GM23338 (cell line): ENCODE measurements around the gene DNAJC11.

ENCODE experiments used
- CREB1 ChIP-seq: fragments of 250-450 bp; sonication (Bioruptor Pico); IDR thresholded peaks from 2 replicates; pipeline ENCODE4 v1.5.0; 2020; ENCODE audit warnings: low read depth, mild to moderate bottlenecking, moderate library complexity
- EZH2 ChIP-seq: fragments of 200-600 bp; sonication (generic); IDR thresholded peaks from one replicate; pipeline ENCODE4 v1.8.0; 2017; ENCODE audit warnings: antibody characterized with exemption, mild to moderate bottlenecking, low read depth; ENCODE audit not compliant: unreplicated experiment
- EZH2phosphoT487 ChIP-seq: fragments of 200-600 bp; sonication (generic); IDR thresholded peaks from one replicate; pipeline ENCODE4 v1.8.1; 2018; ENCODE audit warnings: antibody characterized with exemption; ENCODE audit not compliant: unreplicated experiment
- JUNB ChIP-seq: IDR thresholded peaks from one replicate; pipeline ENCODE4 v1.6.1; 2016; ENCODE audit warnings: antibody characterized with exemption; ENCODE audit not compliant: unreplicated experiment
- NANOG ChIP-seq: IDR thresholded peaks from 2 replicates; pipeline ENCODE4 v1.6.1; 2016; ENCODE audit warnings: antibody characterized with exemption, borderline replicate concordance
- POLR2AphosphoS5 ChIP-seq: IDR thresholded peaks from 2 replicates; pipeline ENCODE4 v1.6.1; 2016; ENCODE audit warnings: antibody characterized with exemption, low read depth
- STAT1 ChIP-seq: IDR thresholded peaks from one replicate; pipeline ENCODE4 v1.6.1; 2016; ENCODE audit warnings: antibody characterized with exemption; ENCODE audit not compliant: unreplicated experiment
- ZNF114 ChIP-seq: fragments of 250-450 bp; sonication (Bioruptor Pico); IDR thresholded peaks from 2 replicates; pipeline ENCODE4 v1.5.0; 2020; ENCODE audit warnings: mild to moderate bottlenecking, moderate library complexity
- ZNF331 ChIP-seq: fragments of 250-450 bp; sonication (Bioruptor Pico); IDR thresholded peaks from 2 replicates; pipeline ENCODE4 v1.5.0; 2020; ENCODE audit warnings: low read depth, mild to moderate bottlenecking, moderate library complexity
- ZNF462 ChIP-seq: fragments of 250-450 bp; sonication (Bioruptor Pico); IDR thresholded peaks from 2 replicates; pipeline ENCODE4 v1.5.0; 2020; ENCODE audit warnings: mild to moderate bottlenecking, moderate library complexity
- TF ChIP-seq, protein P1 (sequence below), 2 experiments: fragments of 200-600 bp in 1 of 2; sonication (generic) in 1 of 2; conservative IDR thresholded peaks; 2 replicates each; pipeline versions ENCODE4 v1.5.1 to v1.6.1; 2016 to 2017; ENCODE audit warnings: antibody characterized with exemption in 2 of 2, low read depth in 2 of 2, mild to moderate bottlenecking in 2 of 2, moderate library complexity in 1 of 2
- TF ChIP-seq, protein P2 (sequence below): IDR thresholded peaks from one replicate; pipeline ENCODE4 v1.6.1; 2018; ENCODE audit warnings: antibody characterized with exemption; ENCODE audit not compliant: unreplicated experiment

DNA sequence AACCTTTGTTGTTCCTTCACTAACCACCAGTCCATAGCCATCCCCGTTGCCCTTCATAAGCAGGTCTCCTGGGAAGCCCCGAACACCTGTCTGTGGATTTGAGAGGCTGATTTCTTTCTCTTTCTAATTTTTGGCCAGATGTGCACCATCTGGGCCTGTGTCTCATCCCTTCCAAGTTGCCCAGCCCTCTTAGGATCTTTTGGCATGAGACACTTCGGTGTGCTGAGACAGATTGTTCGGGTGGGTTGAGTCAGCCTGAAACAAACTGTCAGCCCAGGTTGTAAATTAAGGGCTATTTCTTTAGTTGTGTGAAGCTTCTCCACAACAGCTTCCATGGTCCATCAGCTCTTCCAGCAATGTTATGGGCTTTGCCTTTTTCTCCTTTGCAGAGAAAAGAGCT lies 1.4 kb upstream of the DNAJC11 start:
- TF ChIP-seq, protein P1, sequence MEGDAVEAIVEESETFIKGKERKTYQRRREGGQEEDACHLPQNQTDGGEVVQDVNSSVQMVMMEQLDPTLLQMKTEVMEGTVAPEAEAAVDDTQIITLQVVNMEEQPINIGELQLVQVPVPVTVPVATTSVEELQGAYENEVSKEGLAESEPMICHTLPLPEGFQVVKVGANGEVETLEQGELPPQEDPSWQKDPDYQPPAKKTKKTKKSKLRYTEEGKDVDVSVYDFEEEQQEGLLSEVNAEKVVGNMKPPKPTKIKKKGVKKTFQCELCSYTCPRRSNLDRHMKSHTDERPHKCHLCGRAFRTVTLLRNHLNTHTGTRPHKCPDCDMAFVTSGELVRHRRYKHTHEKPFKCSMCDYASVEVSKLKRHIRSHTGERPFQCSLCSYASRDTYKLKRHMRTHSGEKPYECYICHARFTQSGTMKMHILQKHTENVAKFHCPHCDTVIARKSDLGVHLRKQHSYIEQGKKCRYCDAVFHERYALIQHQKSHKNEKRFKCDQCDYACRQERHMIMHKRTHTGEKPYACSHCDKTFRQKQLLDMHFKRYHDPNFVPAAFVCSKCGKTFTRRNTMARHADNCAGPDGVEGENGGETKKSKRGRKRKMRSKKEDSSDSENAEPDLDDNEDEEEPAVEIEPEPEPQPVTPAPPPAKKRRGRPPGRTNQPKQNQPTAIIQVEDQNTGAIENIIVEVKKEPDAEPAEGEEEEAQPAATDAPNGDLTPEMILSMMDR (conservative IDR thresholded peaks at IDR 0.05; ENCODE audit: low read depth in 2 of 2): no peak
- TF ChIP-seq EZH2 (no peak), POLR2AphosphoS5 (no peak), JUNB (no peak), EZH2phosphoT487 (no peak), CREB1 (no peak), NANOG (no peak), ZNF462 (CRISPR knock-in tag) (no peak), ZNF331 (CRISPR knock-in tag) (no peak), ZNF114 (no peak), STAT1 (no peak)
- TF ChIP-seq, protein P2, sequence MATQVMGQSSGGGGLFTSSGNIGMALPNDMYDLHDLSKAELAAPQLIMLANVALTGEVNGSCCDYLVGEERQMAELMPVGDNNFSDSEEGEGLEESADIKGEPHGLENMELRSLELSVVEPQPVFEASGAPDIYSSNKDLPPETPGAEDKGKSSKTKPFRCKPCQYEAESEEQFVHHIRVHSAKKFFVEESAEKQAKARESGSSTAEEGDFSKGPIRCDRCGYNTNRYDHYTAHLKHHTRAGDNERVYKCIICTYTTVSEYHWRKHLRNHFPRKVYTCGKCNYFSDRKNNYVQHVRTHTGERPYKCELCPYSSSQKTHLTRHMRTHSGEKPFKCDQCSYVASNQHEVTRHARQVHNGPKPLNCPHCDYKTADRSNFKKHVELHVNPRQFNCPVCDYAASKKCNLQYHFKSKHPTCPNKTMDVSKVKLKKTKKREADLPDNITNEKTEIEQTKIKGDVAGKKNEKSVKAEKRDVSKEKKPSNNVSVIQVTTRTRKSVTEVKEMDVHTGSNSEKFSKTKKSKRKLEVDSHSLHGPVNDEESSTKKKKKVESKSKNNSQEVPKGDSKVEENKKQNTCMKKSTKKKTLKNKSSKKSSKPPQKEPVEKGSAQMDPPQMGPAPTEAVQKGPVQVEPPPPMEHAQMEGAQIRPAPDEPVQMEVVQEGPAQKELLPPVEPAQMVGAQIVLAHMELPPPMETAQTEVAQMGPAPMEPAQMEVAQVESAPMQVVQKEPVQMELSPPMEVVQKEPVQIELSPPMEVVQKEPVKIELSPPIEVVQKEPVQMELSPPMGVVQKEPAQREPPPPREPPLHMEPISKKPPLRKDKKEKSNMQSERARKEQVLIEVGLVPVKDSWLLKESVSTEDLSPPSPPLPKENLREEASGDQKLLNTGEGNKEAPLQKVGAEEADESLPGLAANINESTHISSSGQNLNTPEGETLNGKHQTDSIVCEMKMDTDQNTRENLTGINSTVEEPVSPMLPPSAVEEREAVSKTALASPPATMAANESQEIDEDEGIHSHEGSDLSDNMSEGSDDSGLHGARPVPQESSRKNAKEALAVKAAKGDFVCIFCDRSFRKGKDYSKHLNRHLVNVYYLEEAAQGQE: no peak
